Effector CD4-positive, alpha-beta T cell (primary cell): ENCODE data around the gene NSUN7.
"Not testable (repeated sequence)": the region's sequence is repeated elsewhere in the genome, so short reads cannot be mapped to it uniquely, and the experiment has no call there.

Experiments used
- DNase-seq: peaks from one replicate; pipeline ENCODE4 v3.0.0-alpha.2; 2020

NSUN7 gene

GRCh38 chr4:40737879-40738278 is 11.9 kb upstream of the NSUN7 start:
- DNase-seq = no peak

- no peak for DNase-seq
These were observed 10.4 kb upstream of the NSUN7 start for GRCh38 chr4:40739347-40739746.

GRCh38 chr4:40744218-40744617 is 5.5 kb upstream of the NSUN7 start:
- DNase-seq = no peak

- no peak for DNase-seq
These were observed 4.3 kb upstream of the NSUN7 start for GRCh38 chr4:40745285-40745984.

- no peak for DNase-seq
These were observed 2.4 kb upstream of the NSUN7 start for GRCh38 chr4:40747207-40747835.

GRCh38 chr4:40750461-40751258 is 905 bp downstream of the NSUN7 start:
- no peak for DNase-seq

- DNase-seq = no peak
These were observed 5.9 kb downstream of the NSUN7 start for GRCh38 chr4:40755616-40756015.

- DNase-seq = no peak
These were observed 13.5 kb downstream of the NSUN7 start for GRCh38 chr4:40763228-40763716.

- no peak for DNase-seq
These were observed 19.5 kb downstream of the NSUN7 start for GRCh38 chr4:40769266-40769665.

GRCh38 chr4:40778090-40778489 is 28.3 kb downstream of the NSUN7 start:
- no peak for DNase-seq

GRCh38 chr4:40782876-40783275 is 33.1 kb downstream of the NSUN7 start:
- DNase-seq = no peak

- no peak for DNase-seq
These were observed 36.0 kb downstream of the NSUN7 start for GRCh38 chr4:40785727-40786126.

GRCh38 chr4:40788331-40788730 is 38.6 kb downstream of the NSUN7 start:
- DNase-seq = no peak

- no peak for DNase-seq
These were observed 39.3 kb downstream of the NSUN7 start for GRCh38 chr4:40789031-40789430.

- DNase-seq = no peak
These were observed 40.0 kb downstream of the NSUN7 start for GRCh38 chr4:40789771-40790170.

- DNase-seq = no peak
These were observed 50.3 kb downstream of the NSUN7 start for GRCh38 chr4:40800064-40800463.

- no peak for DNase-seq
These were observed 54.8 kb downstream of the NSUN7 start for GRCh38 chr4:40804598-40804997.

- no peak for DNase-seq
These were observed 59.2 kb downstream of the NSUN7 start for GRCh38 chr4:40808926-40809457.

GRCh38 chr4:40811956-40812355 is 62.2 kb downstream of the NSUN7 start:
- DNase-seq = no peak

GRCh38 chr4:40812386-40812785 is 62.6 kb downstream of the NSUN7 start:
- DNase-seq = no peak

GRCh38 chr4:40812856-40813255 is 63.1 kb downstream of the NSUN7 start:
- no peak for DNase-seq

- DNase-seq = not testable (repeated sequence)
These were observed 67.4 kb downstream of the NSUN7 start for GRCh38 chr4:40817157-40817556.

- no peak for DNase-seq
These were observed 70.3 kb downstream of the NSUN7 start for GRCh38 chr4:40820101-40820500.
